GM12878 (cell line): ENCODE measurements around the gene SYMPK. TPM values are rescaled to one million over a fixed set of nuclear protein-coding genes. Genes with fewer than 3 reads are reported as not detected.
A peak's percentile ranks its signal among the peaks of the same experiment; 100 is the strongest.

Experiments
- CEBPB ChIP-seq, 2 experiments: fragments of 150-350 bp in 1 of 2; IDR thresholded peaks; 2 replicates each; pipeline ENCODE4 v1.6.1; 2012 to 2014; ENCODE audit warnings: low read depth in 2 of 2, low read length in 2 of 2, borderline replicate concordance in 1 of 2, inconsistent platforms in 1 of 2
- CEBPZ ChIP-seq: fragments of 150-350 bp; IDR thresholded peaks from 2 replicates; pipeline ENCODE4 v1.6.1; 2016; ENCODE audit warnings: low read depth, low read length
- CREM ChIP-seq: IDR thresholded peaks from 2 replicates; pipeline ENCODE4 v1.6.1; 2014; ENCODE audit warnings: antibody characterized with exemption, low read depth
- E4F1 ChIP-seq: fragments of 450-650 bp; IDR thresholded peaks from 2 replicates; pipeline ENCODE4 v1.6.1; 2018; ENCODE audit warnings: borderline replicate concordance, mild to moderate bottlenecking; ENCODE audit not compliant: partially characterized antibody
- NR2C2 ChIP-seq: IDR thresholded peaks from 2 replicates; pipeline ENCODE4 v1.6.1; 2011; ENCODE audit warnings: borderline replicate concordance, low read depth; ENCODE audit not compliant: control insufficient read depth, insufficient read length
- SKIL ChIP-seq: fragments of 450-650 bp; IDR thresholded peaks from 2 replicates; pipeline ENCODE4 v1.6.1; 2017; ENCODE audit warnings: mild to moderate bottlenecking, low read depth, inconsistent platforms; ENCODE audit not compliant: poor library complexity, severe bottlenecking
- TCF3 ChIP-seq: IDR thresholded peaks from 2 replicates; pipeline ENCODE4 v1.6.1; 2012; ENCODE audit warnings: low read depth, mild to moderate bottlenecking, low read length, borderline replicate concordance; ENCODE audit not compliant: insufficient read depth
- polyA plus RNA-seq, 11 experiments: library from polyadenylated mRNA; depleted of rRNA in 4 of 11; unstranded in 6 of 11; stranded (reverse) in 5 of 11; fragments of >200 nt; fragmentation: Nextera tagmentation in 4 of 11; fragmentation: Illumina TruSeq in 1 of 11; extraction: Ambion mirVana in 4 of 11; extraction: Trizol in 1 of 11; gene quantifications; 1 replicate in 1 of 11; 2 replicates in 10 of 11; pipeline versions ENCODE4 v1.2.1 to v1.2.3, GENCODE V29; 2011 to 2016; ENCODE audit warnings: inconsistent platforms in 2 of 11, missing spikeins in 2 of 11, low read depth in 1 of 11
- total RNA-seq, 4 experiments: library from RNA; depleted of rRNA in 3 of 4; stranded (reverse); fragments of >200 nt in 3 of 4; fragmentation: Illumina TruSeq in 1 of 4; extraction: Trizol in 1 of 4; gene quantifications; 2 replicates each; pipeline versions ENCODE4 v1.2.1 to v1.2.3, GENCODE V29; 2013 to 2021
- TF ChIP-seq, protein P1 (sequence below): fragments of 150-350 bp; IDR thresholded peaks from 2 replicates; pipeline ENCODE4 v1.6.1; 2014; ENCODE audit warnings: mild to moderate bottlenecking, low read depth, low read length
- TF ChIP-seq, protein P2 (sequence below): fragments of 450-650 bp; formaldehyde crosslinking; IDR thresholded peaks from 2 replicates; pipeline ENCODE4 v1.5.0; 2022; ENCODE audit warnings: mild to moderate bottlenecking, missing genetic modification characterization
- TF ChIP-seq, protein P3 (sequence below): fragments of 450-650 bp; IDR thresholded peaks from 2 replicates; pipeline ENCODE4 v1.6.1; 2016; ENCODE audit warnings: mild to moderate bottlenecking

The SYMPK gene
- total and polyA plus RNA-seq, 10 of the 15 experiments (the other 5 are each of a cell fraction or from before 2014, with no cell fraction given), result 0.49 to 109 (median 42.5) TPM

DNA sequence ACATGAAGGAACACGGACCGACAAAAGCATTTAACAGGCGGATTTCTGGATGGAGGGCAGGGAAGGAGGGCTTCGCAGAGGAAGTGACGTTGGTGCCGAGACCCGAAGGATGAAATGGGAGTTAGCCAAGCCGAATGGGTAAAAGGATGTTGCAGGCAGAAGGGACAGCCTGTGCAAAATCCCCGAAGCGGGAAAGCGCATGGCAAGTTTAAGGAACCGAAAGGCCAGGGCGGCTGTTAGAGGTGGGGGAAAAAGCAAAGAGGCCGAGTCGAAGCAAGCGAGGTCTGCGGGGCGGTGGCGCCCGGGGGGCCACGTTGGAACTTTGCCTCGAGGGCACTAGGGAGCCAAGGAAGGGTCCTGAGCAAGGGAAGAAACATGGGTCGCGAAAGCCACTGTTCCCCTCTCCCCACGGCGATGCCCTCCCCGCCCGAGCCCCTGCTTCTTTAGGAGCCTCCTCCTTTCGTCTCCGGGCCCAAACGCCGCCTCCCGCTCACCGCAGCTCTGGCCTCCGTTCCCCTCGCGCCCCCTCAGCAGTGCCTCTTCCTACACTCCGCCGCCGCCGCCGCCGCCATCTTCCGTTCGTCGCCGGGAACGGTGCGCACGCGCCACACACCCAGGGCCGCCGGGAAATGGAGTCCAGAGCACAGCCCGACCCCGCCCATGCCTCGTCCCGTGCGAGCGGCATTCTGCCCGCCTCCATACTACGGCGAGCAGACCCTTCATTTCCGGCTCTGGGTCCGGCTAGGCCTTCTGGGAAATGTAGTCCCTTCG lies at the start of gene SYMPK (continued):
- TF ChIP-seq, protein P1, sequence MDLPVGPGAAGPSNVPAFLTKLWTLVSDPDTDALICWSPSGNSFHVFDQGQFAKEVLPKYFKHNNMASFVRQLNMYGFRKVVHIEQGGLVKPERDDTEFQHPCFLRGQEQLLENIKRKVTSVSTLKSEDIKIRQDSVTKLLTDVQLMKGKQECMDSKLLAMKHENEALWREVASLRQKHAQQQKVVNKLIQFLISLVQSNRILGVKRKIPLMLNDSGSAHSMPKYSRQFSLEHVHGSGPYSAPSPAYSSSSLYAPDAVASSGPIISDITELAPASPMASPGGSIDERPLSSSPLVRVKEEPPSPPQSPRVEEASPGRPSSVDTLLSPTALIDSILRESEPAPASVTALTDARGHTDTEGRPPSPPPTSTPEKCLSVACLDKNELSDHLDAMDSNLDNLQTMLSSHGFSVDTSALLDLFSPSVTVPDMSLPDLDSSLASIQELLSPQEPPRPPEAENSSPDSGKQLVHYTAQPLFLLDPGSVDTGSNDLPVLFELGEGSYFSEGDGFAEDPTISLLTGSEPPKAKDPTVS, result no peak
- TF ChIP-seq CEBPB (IDR thresholded peaks at IDR 0.05; ENCODE audit: borderline replicate concordance in 1 of 2, low read depth in 2 of 2, low read length in 2 of 2) (no peak), E4F1 (peak; percentile 74), NR2C2 (no peak), SKIL (peak; percentile 49), CREM (peak; percentile 97), CEBPZ (no peak), TCF3 (no peak)
- TF ChIP-seq, protein P2, sequence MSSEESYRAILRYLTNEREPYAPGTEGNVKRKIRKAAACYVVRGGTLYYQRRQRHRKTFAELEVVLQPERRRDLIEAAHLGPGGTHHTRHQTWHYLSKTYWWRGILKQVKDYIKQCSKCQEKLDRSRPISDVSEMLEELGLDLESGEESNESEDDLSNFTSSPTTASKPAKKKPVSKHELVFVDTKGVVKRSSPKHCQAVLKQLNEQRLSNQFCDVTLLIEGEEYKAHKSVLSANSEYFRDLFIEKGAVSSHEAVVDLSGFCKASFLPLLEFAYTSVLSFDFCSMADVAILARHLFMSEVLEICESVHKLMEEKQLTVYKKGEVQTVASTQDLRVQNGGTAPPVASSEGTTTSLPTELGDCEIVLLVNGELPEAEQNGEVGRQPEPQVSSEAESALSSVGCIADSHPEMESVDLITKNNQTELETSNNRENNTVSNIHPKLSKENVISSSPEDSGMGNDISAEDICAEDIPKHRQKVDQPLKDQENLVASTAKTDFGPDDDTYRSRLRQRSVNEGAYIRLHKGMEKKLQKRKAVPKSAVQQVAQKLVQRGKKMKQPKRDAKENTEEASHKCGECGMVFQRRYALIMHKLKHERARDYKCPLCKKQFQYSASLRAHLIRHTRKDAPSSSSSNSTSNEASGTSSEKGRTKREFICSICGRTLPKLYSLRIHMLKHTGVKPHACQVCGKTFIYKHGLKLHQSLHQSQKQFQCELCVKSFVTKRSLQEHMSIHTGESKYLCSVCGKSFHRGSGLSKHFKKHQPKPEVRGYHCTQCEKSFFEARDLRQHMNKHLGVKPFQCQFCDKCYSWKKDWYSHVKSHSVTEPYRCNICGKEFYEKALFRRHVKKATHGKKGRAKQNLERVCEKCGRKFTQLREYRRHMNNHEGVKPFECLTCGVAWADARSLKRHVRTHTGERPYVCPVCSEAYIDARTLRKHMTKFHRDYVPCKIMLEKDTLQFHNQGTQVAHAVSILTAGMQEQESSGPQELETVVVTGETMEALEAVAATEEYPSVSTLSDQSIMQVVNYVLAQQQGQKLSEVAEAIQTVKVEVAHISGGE, result no peak
- TF ChIP-seq, protein P3, sequence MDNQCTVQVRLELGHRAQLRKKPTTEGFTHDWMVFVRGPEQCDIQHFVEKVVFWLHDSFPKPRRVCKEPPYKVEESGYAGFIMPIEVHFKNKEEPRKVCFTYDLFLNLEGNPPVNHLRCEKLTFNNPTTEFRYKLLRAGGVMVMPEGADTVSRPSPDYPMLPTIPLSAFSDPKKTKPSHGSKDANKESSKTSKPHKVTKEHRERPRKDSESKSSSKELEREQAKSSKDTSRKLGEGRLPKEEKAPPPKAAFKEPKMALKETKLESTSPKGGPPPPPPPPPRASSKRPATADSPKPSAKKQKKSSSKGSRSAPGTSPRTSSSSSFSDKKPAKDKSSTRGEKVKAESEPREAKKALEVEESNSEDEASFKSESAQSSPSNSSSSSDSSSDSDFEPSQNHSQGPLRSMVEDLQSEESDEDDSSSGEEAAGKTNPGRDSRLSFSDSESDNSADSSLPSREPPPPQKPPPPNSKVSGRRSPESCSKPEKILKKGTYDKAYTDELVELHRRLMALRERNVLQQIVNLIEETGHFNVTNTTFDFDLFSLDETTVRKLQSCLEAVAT, result peak; percentile 79; the same call in 1 of the 2 replicates
